Right forelimb (tissue), 1 donor: ENCODE results near the gene KLF8.
"Not testable (repeated sequence)": the region's sequence is repeated elsewhere in the genome, so short reads cannot be mapped to it uniquely, and the experiment has no call there.

Source experiments
- DNase-seq: peaks from one replicate; pipeline ENCODE4 v3.0.0-alpha.2; 2018

Gene KLF8

DNA sequence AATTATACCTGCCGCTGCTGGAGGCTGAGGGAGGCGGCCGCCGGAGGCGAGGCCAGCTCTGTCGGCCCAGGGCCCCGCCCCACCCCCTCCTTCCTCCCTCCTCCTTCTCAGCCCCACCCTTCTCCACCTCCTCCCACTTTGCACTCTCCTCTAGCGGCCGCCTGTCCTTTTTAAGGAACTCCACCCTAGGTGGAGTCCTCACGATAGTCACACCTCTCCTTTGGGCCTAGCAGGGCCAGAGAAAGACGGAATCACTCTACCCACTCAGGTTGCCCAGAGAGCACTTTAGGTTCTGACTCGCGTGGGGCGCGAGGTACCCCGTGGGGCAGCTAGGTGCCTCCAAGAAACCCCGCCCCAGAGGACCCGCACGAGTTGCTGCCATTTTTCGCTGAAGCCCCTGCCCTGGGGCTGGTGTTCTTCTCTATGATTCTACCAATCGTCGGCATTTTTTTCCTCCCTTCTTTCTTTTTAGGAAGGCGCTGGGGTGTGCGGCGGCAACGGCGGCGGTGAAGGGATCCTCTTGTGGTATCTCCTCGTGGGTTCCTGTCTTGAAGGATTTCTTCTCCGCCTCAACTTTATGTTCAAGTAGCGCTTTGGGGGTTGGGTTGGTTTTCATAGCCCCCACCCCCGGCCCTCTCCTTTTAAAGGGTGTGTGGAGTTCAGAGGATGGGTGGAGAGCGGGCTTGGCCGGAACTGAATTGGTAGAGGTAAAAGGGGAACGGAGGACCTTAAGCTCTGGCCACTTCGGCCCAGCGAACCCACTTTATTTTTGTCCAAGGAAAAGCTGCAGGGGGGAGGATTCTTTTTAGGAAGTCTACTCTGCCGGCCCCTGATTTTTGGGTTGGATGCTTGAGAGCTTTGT, at the start of gene KLF8:
KLF8 (plus strand) TSS at position 136 of the 862 bp plus-strand sequence. CDS start 979 bp downstream, outside the sequence.
- DNase-seq, result peak; percentile 41

DNA sequence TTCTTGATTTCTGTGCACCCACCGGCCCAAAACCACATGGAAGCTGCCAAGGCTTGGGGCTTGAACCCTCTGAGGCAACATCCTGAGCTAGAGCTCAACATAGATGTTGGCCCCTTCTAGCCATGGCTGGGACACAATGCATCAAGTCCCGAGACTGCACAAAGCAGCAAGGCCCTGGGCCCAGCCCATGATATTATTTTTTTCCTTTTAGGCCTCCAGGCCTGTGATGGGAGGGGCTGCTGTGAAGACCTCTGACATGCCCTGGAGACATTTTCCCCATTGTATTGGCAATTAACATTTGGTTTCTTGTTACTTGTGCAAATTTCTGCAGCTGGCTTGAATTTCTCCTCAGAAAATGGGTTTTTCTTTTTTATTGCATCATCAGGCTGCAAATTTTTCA, 25.2 kb upstream of the KLF8 start:
- not testable (repeated sequence) for DNase-seq

DNA sequence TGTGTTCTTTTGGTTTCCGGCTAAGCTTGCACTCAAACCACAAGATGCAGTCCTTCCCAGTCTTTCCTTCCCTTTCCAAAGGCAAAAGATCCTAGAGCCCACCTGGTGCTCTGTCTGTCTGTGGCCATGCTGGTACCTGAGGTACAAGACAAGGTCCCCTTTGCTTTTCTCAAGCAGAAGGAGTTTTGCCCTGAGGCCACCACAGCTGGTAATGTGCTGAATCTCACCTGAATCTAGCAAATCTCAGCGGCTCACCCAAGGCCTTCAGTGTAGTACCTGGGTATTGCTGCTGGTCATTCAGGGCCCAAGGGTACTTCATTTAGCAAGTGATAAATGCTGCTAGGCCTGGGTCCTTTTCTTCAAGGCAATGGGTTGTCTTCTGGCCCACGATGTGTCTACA, 20.5 kb upstream of the KLF8 start:
- DNase-seq, result no peak

DNA sequence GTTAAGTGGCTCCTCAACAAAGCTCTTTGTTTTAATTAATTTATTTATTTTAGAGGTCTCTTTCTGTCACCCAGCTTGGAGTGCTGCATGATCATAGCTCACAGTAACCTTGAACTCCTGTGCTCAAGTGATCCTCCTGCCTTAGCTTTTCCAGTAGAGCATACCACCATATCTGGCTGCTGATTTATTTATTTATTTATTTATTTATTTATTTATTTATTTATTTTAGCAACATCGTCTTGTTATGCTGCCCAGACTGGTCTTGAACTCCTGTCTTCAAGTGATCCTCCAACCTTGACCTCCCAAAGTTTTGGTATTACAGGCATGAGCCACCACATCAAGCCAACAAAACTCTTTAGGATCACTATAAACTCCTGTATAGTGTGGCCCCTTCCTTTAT, 15.8 kb upstream of the KLF8 start:
- no peak for DNase-seq

DNA sequence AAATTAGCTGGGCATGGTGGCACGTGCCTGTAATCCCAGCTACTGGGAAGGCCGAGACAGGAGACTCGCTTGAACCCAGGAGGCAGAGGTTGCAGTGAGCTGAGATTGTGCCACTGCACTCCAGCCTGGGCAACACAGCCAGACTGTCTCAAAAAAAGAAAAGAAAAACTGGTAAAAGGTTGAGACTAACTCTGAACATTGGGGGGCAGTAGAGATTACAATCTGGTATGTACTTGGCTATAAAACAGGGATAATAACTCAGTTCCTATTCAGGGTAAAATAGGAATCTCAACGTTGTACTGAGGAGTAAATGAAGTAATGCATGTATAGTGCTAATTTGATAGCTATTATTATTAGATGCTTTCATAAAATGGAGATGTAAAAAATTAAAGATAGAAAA, 12.5 kb upstream of the KLF8 start:
- DNase-seq, result no peak

DNA sequence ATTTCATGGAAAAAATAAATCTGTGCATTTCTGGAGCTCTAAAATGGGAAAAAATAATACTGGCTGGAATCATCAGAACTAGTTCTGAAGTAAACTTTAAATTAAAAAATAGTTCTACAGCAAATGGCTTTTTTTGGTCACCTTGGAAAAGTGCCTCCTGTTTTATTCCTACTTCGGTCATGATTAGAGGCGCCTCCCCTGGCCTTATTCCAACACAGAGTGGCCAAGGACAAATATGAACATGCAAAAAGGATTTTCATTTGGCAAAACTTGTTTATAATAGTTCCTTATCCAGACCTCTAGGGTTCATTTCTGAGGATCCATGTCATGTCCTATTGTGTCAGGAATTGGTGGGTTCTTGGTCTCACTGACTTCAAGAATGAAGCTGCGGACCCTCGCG, 11.1 kb upstream of the KLF8 start:
- DNase-seq, result no peak

DNA sequence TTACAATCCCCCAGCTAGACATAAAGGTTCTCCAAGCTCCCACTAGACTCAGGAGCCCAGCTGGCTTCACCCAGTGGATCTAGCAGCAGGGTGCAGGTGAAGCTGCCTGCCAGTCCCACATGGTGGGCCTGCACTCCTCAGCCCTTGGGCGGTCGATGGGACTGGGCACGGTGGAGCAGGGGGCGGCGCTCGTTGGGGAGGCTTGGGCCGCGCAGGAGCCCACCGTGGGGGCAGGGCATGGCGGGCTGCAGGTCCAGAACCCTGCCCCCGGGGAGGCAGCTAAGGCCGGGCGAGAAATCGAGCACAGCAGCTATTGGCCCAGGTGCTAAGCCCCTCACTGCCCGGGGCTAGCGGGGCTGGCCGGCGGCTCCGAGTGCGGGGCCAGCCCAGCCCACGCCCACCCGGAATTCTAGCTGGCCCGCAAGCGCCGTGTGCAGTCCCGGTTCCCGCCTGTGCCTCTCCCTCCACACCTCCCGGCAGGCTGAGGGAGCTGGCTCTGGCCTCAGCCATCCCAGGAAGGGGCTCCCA, 9.6 kb upstream of the KLF8 start:
- no peak for DNase-seq

DNA sequence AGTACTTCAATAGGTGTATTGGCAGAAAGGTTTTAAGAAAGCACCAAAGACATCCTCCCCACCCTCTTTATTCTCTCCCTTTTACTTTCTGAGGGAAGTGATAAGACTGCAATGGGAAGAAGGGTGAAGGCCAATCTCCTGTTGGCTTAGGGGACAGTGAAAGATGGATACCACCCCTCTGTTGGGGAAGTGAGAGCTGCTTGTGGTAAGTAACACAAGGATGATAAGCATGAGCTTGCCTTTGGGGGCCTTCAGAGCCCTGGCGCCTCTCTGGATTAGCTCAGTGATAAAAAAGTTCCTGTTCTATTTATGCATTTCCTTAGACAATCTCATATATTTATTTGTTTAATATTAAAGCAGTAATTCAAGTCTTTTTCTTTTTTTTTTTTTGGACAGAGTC, 5.2 kb upstream of the KLF8 start:
- DNase-seq, result no peak

DNA sequence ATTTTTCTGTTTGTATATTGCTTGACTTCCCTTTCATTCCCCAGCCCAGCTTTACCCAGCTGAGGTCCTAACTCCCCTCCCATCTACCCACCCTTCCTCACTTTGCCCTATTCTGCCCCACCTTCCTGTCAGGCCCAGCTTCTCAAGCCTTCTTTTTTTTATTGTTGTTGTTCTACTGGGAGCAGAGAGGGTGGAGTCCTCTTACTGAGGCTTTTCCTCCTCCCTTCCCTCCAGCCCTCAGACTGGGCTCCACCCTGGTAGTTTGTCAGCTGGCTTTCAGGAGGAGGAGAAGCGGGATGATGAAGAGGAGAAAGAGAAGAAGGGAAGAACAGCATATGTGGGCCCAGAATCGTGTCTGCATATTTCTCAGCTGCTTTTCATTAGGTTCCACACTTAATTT, 3.2 kb upstream of the KLF8 start:
- DNase-seq, result no peak

DNA sequence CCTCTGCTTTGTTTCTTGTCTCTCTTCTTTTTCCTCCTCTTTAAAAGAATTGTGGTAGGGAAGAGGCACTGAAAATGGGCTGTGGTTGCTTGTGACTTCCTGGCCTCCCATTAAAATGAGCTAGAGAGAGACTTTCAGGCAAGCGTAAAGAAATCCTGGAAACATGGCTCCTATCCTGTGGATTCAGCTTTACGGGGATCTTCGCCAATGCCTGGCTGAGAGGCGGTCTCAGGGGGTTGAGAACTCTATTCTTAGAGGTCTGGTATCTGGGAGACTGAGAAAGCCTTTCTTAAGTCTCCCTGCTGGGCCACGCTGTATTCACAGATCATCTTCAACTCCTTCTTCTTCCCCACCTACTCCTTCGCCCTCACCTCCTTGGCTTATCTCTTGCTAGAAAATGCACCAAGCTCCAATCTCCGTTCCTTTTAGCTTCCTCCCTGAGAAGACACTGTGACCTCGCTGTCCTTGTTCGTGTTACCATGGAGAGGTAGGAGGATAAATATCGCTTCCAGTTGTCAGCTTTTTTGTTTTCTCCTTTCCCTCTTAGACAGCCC, 542 bp upstream of the KLF8 start:
- DNase-seq, result no peak

DNA sequence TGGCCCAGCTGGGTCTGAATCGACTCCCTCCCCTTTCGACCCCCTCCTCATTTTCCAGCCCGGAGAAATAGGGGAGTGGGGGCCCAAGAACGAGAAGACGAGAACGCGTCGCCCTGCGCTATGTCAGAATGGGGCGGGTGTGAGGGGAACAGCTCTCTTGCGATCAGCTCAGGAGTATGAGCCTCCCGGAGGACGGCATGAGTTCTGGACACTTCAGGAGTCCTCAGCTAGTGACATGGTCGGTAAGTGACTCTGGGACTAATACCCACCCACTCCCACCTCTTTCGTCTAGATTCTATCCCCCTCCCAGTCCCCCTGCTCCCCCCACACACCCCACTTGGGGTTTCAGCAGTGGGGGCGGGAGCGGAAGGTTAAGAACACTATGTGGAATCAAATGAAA, 944 bp downstream of the KLF8 start:
- peak; percentile 37 for DNase-seq

DNA sequence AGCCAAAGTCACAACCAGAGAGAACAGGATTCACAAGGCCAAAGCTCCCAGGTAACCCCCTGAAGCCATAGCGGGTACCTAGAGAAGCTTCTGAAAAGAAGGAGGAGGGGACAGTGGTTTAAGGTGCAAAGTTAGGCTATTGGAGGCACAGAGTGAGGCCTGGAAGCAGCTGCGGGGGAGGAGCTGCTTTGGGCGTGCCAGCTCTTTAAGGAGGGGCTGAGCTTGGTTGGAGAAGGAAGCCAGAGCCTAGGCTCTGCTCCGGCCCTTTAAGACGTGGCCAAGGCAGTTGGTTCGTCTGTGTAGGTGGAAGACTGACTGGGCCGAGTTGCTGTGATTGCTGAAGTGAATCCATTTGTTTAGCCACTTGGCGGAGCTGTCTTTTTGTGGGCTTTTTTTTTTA, 1.5 kb downstream of the KLF8 start:
- peak; percentile 37 for DNase-seq

DNA sequence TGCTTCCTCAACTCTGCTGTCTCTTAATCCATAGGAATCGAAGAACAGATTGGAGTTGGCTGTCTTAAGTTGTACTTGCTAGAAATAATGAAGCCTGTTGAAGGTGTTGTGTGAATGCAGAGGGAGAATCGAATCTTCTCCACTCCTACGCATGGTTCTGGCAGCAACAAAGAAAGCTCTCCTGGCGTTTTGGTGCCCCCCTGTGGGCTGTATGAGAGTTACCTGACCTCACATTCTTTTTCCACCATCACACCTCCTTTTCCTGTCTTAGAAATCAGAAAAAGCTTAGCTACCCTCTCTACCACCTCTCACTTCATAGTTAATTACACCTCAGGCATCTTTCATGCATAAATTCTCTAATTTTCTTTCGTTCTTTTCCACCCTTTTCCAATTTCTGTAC, 16.3 kb downstream of the KLF8 start:
- DNase-seq, result peak; percentile 40

DNA sequence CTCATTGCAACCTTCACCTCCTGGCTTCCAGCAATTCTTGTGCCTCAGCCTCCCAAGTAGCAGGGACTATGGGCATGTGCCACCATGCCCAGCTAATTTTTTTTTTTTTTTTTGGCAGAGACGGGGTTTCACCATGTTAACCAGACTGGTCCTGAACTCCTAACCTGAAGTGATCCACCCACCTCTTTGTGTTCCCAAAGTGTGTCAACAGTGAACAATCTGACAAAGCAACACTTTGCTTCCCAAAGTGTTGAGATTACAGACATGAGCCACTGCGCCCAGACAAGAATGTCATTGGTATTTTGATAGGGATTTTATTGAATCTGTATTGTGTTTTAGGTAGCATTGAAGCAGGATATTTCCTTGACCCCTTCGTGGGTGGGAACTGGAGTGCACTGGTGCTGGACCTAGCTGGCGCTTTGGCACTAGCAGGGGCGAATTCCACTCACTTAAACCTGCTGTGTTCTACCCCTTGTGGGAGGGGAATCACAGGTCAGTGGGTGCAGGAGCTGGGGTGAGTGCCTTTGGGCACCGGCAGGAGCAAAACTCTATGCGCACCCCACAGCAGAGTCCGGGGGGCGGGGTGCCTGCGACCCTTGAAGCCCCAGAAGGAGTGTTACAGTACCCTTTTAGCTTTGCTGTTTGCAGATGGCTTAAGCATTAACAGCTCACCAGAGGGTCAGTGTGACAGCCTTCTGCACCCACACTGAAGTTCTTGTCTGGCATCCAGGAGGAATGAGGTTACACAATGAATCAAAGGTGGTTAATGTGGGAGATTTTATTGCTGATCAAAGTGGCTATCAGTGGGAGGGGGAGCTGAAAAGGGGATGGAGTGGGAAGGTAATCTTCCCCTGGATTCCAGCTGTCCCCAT, 21.9 kb downstream of the KLF8 start:
- no peak for DNase-seq

DNA sequence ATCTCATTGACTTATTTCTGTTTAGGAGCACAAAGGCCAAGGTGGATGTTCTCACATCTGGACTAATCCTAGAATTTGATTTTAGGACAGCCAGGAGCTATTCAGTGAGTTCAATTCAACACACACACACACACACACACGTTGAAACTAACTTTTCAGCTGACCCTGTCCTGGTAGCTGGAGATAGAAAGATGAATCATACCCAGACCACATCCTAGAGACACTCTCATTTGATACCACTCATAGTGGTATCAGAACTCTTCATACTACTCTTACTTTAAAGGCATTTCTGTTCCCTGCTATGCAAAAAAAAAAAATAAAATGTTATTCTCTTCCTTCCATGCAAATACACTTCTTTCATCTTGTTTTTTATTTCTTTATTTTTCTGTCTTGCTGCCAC, 36.7 kb downstream of the KLF8 start:
- no peak for DNase-seq

DNA sequence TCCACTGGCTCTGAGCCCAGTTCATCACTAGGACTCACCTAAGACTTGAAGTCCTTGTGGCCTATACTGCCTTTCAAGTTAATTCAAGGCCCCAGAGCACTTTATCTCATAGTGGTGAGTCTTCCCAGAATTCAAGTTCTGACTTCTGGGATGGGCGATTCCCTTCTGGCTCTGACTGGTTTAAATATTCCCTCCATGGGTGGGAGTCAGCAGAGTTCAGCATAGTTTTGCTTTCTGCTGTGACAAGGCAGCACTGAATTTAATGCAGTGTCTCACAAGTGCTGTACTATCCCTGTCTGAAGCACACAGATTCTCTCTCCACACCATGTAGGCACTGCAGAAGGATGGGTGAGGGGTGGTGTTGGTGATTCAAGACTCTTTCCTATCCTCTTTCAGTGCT, 46.5 kb downstream of the KLF8 start:
- no peak for DNase-seq

DNA sequence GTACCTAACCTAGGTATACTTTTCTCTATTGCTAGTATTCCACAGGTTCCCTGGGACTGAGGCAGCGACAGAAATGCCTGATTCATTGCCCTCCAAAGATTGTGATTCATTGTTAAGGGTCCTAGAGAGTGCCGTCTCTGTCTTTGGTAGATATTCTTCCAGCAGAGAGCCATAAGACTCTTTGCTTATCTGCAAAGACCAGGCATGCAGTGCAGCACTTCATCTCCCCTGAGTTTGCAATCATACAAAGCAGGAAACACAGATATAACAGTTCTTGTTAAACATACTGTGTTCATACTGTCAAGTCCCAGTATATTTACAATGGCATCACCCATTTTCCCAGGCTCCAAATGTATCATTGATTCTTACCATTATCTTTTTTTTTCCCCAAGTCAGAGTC, 47.7 kb downstream of the KLF8 start:
- no peak for DNase-seq

DNA sequence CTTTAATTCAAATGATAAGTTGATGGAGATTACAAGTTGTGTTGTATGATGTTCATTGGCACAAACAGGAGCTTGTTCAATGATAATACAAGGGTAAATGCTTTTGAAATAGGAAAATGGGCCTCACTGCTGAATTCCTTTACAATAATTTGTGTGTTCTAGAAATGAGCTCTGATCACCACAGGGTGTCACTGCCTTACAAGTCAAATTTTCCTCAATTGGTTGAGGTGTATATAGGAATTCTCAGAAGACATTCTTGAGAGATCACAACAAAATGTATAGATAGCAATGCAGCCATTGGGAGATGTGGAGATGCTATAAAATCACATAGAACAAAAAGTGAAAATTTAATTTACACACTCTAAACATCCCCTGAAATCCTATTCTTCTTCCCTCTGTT, 49.6 kb downstream of the KLF8 start:
- DNase-seq, result no peak

DNA sequence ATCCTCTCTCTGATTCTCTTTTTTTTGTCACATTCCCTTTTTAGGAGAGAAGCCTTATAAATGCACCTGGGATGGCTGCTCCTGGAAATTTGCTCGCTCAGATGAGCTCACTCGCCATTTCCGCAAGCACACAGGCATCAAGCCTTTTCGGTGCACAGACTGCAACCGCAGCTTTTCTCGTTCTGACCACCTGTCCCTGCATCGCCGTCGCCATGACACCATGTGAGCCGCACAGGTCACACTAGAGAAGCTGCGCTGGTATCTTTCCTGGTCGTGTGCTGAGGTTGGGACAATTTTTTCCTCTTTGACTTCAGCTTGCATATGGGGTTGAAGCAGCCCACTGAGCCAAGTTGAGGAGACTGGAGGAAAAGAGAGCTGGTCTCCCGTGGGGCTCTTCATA, 52.1 kb downstream of the KLF8 start:
- DNase-seq, result no peak

DNA sequence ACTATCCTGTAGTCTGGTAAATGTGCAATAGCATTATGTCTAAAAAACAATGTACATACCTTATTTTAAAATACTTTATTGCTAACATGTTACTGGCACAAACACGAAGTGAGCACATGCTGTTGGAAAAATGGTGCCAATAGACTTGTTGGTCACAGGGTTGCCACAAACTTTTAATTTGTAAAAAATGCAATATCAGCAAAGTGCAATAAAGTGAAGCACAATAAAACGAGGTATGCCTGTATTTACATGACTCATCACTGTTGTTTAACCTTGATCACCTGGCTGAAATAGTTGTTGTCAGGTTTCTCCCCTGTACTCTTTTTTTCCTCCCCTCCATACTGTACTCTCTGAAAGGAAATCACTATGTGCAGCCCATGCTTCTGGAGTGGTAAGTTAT, 56.5 kb downstream of the KLF8 start:
- DNase-seq, result no peak

DNA sequence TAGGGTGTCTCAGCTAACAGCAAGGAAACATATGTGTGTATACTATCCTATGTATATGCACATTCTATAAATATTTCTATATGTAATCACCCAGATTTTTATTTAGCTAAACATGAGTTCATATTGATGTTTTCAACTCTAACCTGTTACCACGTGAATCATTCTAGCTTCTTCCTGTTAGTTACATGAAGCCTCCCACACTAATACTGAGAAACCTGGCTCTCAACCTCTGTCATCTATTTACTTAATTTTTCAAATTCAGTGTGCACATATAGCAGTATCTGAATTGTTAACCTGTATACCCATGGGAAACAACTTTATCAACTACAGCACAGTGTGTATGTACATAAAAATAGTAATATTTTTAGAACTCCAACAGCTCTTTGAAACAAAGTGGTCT, 57.3 kb downstream of the KLF8 start:
- DNase-seq, result no peak

DNA sequence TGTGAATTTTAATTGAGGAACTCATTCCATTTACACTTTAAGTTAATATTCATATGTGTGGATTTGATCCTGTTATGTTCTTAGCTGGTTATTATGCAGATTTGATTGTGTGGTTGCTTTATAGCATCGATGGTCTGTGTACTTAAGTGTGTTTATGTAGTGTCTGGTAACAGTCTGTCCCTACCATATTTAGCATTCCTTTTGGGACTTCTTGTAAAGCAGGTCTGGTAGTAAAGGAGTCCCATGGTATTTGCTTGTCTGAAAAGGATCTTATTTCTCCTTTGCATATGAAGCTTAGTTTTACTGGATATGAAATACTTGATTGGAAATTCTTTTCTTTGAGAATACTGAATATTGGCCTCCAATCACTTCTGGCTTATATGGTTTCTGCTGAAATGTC, 76.6 kb downstream of the KLF8 start:
- no peak for DNase-seq

DNA sequence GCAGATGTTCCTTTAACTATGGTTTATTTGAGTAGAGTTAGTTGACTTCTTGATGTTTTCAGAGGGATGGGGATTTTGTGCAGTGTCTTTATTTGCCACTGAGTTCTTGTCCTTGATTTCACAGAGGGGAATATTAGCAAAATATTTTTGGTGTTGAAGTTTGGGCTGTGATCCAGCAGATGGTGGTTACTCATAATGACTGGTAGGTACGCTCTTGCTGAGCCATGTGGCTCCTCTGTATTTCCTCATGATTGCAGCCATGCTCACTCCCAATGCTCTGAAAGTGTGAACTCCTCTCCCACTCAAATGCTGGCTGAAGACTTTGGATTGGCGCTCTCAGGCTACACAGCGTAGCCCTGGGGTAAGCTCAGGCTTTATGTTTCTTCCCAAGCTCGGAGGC, 77.7 kb downstream of the KLF8 start:
- DNase-seq, result no peak

DNA sequence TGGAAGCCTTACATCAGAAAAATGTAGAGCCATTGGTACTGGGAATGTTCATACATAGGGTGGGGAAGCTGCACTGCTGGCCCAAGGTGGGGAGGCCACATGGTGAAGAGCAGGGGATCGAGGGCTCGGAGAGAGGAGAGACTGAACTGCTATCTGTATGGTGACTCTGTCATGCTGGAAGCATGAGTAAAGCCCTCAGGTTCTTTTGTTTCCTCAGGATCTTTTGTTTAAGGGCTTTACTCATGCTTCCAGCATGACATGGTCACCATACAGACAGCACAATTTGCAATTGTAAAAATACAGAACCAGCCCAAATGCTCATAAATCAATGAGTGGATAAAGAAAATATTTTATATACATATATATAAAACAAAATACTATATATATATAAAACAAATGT, 78.4 kb downstream of the KLF8 start:
- no peak for DNase-seq
